Pancreas (tissue), 10 donors: Measurements from ENCODE around the gene RUNX1. TPM values are rescaled to one million over a fixed set of nuclear protein-coding genes. Genes with fewer than 3 reads are reported as not detected.
A peak's percentile ranks its signal among the peaks of the same experiment; 100 is the strongest.

Experiments
- ATAC-seq, 4 donors: fragments of 200-7000 bp; cut with Tn5 transposase; one replicate each; pipeline versions ENCODE4 v1.8.0 to v1.9.1; 2020; ENCODE audit warnings: mild to moderate bottlenecking in 4 of 4, moderate library complexity in 4 of 4
- DNase-seq, 6 donors: peaks; one replicate each; pipeline ENCODE4 v3.0.0-alpha.2; 2020
- FAIRE-seq: peaks from 2 replicates; lab custom pipeline; 2012; peaks lifted over from hg19 to GRCh38; lab: Jason Lieb, UNC
- H3K27ac ChIP-seq, 4 donors: fragments of 200-600 bp; sonication (generic); 1 replicate in 3 of 4; 2 replicates in 1 of 4; pipeline versions ENCODE4 v1.5.0 to v1.8.0; 2020
- H3K27me3 ChIP-seq, 4 donors: fragments of 200-600 bp; one replicate each; pipeline ENCODE4 v1.8.0; 2021
- H3K36me3 ChIP-seq, 3 donors: fragments of 200-600 bp; sonication (generic) in 1 of 3; one replicate each; pipeline versions ENCODE4 v1.5.0 to v1.8.0; 2020 to 2021
- H3K4me1 ChIP-seq, 3 donors: fragments of 200-600 bp; one replicate each; pipeline ENCODE4 v1.8.0; 2021
- H3K4me3 ChIP-seq, 4 donors: fragments of 200-600 bp; sonication (generic) in 2 of 4; one replicate each; pipeline versions ENCODE4 v1.5.0 to v1.8.0; 2020 to 2021
- H3K9me3 ChIP-seq, 4 donors: fragments of 200-600 bp; one replicate each; pipeline ENCODE4 v1.8.0; 2021
- CTCF ChIP-seq, 4 donors: fragments of 200-600 bp; sonication (generic) in 3 of 4; IDR thresholded peaks; one replicate each; pipeline versions ENCODE4 v1.5.0 to v1.8.0; 2021; ENCODE audit warnings: antibody characterized with exemption in 4 of 4
- WGBS, 2 donors: extraction: QIAGEN DNeasy Blood & Tissue Kit; methylation state at CpG; one replicate each; pipeline ENCODE4 v1.1.7; 2013; 5-methylcytosine and 5-hydroxymethylcytosine counted together
- intact Hi-C, 3 donors: fragments of 100-400 bp; cut with DNase I; formaldehyde crosslinking; loops; one replicate each; pipeline versions ENCODE4 v1.11.1 to v1.14.2; 2022
- polyA plus RNA-seq, 2 donors: library from polyadenylated mRNA; stranded (reverse); fragments of 200-250 nt; gene quantifications; one replicate each; pipeline ENCODE4 v1.2.3, GENCODE V29; 2013
- total RNA-seq, 6 donors: library from RNA; stranded (reverse); fragmentation: NEBNext Ultra II Directional in 4 of 6; extraction: Animal tissue kit (Norgen Biotek cat#: 25700) in 4 of 6; gene quantifications; one replicate each; pipeline versions ENCODE4 v1.2.1 to v1.2.4, GENCODE V29; 2021 to 2023
- donor health status: healthy with polysubstance abuse.
- donor health status: DM: no; HTN: no; CAD: no; lungs with moderate emphysema.
- donor health status: DM: no; HTN: no; CAD: no.
- donor health status: control.
- donor health status: control.
- donor health status: Bipolar disorder and iron deficiency.
- donor health status: DM: yes; HTN: yes; CAD: no.
- donor health status: DM: no; HTN: no; CAD: no.
- donor health status: DM: no; HTN: no; CAD: no.
- donor health status: DM: yes; HTN: yes; CAD: no.

The RUNX1 gene
- total and polyA plus RNA-seq, 8 donors: 2.1 to 38.2 (median 4.5) TPM

- peak in 1 of 4 donors; percentile 32 for ATAC-seq
Measured at GRCh38 chr21:35075546-35075945, 26.4 kb upstream of the RUNX1 start.

GRCh38 chr21:35072960-35073359, 23.9 kb upstream of the RUNX1 start:
- no peaks in the 10 kb centered on the region for H3K9me3 ChIP-seq
- intact Hi-C loops: no loop called here
- no peak for DNase-seq
- 71 to 77% methylated on average over 11 of the region's 11 CpGs for WGBS, 2 donors
- H3K4me3 ChIP-seq: no peak overlapping the region
- FAIRE-seq: no peak
- peaks cover 0 to 2% (median 0%) of the 10 kb centered on the region in 4 donors for H3K27me3 ChIP-seq
- H3K27ac ChIP-seq: no peak overlapping the region
- peak in 3 of 4 donors; percentile 15 to 63 (median 27) for ATAC-seq
- no peaks in the 10 kb centered on the region for H3K4me1 ChIP-seq
- H3K36me3 ChIP-seq: no peaks in the 10 kb centered on the region
- no peak for TF ChIP-seq CTCF (IDR thresholded peaks at IDR 0.05)

More at GRCh38 chr21:35075546-35075945, 26.4 kb upstream of the RUNX1 start:
- Histone ChIP-seq H3K27me3 (peaks cover 0 to 2% (median 0%) of the 10 kb centered on the region in 4 donors), H3K9me3 (no peaks in the 10 kb centered on the region), H3K4me3 (no peak overlapping the region), H3K36me3 (no peaks in the 10 kb centered on the region), H3K27ac (no peak overlapping the region), H3K4me1 (no peaks in the 10 kb centered on the region)
- 46 to 64% methylated on average over 6 of the region's 6 CpGs for WGBS, 2 donors
- DNase-seq (no peak), FAIRE-seq (no peak)
- TF ChIP-seq CTCF (IDR thresholded peaks at IDR 0.05): no peak
- intact Hi-C loops: no loop called here

- DNase-seq (no peak), FAIRE-seq (no peak), ATAC-seq (no peak)
- intact Hi-C loops: no loop called here
- Histone ChIP-seq H3K4me3 (no peak overlapping the region), H3K4me1 (no peaks in the 10 kb centered on the region), H3K27ac (no peak overlapping the region), H3K9me3 (no peaks in the 10 kb centered on the region), H3K27me3 (peaks cover 0 to 2% (median 0%) of the 10 kb centered on the region in 4 donors), H3K36me3 (no peaks in the 10 kb centered on the region)
- no peak for TF ChIP-seq CTCF (IDR thresholded peaks at IDR 0.05)
- WGBS, 2 donors: 66 to 82% methylated on average over 5 of the region's 5 CpGs
Measured at GRCh38 chr21:35072557-35072956, 23.5 kb upstream of the RUNX1 start.

GRCh38 chr21:35071347-35071746, 22.2 kb upstream of the RUNX1 start:
- no peak overlapping the region for H3K27ac ChIP-seq
- intact Hi-C loops: no loop called here
- TF ChIP-seq CTCF (IDR thresholded peaks at IDR 0.05): no peak
- 62 to 77% methylated on average over 2 of the region's 2 CpGs for WGBS, 2 donors
- H3K27me3 ChIP-seq: peaks cover 0 to 6% (median 0%) of the 10 kb centered on the region in 4 donors
- ATAC-seq (no peak), DNase-seq (no peak), FAIRE-seq (no peak)
- no peaks in the 10 kb centered on the region for H3K36me3 ChIP-seq
- no peak overlapping the region for H3K4me3 ChIP-seq
- no peaks in the 10 kb centered on the region for H3K9me3 ChIP-seq
- H3K4me1 ChIP-seq: no peaks in the 10 kb centered on the region

- DNase-seq: no peak
- no peak for FAIRE-seq
- H3K4me1 ChIP-seq: no peaks in the 10 kb centered on the region
- no peak overlapping the region for H3K27ac ChIP-seq
- no peaks in the 10 kb centered on the region for H3K9me3 ChIP-seq
- no peak for TF ChIP-seq CTCF (IDR thresholded peaks at IDR 0.05)
- H3K36me3 ChIP-seq: no peaks in the 10 kb centered on the region
- peaks cover 0 to 6% (median 0%) of the 10 kb centered on the region in 4 donors for H3K27me3 ChIP-seq
- WGBS, 2 donors: 53 to 59% methylated on average over 5 of the region's 5 CpGs
- H3K4me3 ChIP-seq: no peak overlapping the region
- intact Hi-C loops: no loop called here
- no peak for ATAC-seq
Measured at GRCh38 chr21:35070436-35070835, 21.3 kb upstream of the RUNX1 start.
